ENCODE results near the gene C12orf43. TPM values are rescaled to one million over a fixed set of nuclear protein-coding genes. Genes with fewer than 3 reads are reported as not detected.

Gene C12orf43
- total and polyA plus RNA-seq, 2 of the 4 experiments (the other 2 are of a cell fraction): 12.5 to 13.5 TPM

DNA sequence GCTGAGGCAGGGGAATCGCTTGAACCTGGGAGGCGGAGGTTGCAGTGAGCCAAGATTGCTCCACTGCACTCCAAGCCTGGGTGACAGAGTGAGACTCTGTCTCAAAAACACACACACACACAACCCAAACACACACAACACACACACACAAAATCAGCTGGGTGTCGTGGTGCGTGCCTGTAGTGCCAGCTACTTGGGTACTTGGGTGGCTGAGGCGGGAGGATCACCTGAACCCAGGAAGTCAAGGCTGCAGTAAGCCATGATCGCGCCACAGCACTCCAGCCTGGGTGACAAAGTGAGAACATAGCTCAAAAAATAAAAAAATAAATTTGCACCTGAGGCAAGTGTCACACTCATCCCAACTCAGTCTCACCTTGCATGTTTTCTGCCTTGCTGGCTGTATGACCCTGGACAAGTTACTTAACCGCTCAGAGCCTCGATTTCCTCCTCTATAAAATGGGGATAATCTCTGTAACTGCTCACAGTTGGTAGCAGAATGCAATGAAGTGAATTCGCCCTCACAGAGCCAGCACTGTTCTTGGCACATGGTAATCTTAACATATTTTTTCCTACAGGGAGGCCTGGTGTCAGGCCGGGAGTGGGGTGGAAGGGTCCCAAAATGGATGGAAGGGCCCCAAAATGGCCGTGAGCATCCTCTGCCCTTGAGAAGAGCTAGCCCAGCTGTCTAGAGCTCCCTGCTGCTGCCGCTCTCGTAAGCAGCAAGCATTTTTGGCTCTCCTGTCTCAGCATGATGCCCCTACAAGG, 38.6 kb downstream of the C12orf43 start:
- no peak overlapping the region for H3K27ac ChIP-seq (ENCODE audit: insufficient read depth, low read length)
- H2AK5ac ChIP-seq (ENCODE audit: low read depth, low read length): no peak overlapping the region
- no peak overlapping the region for H2BK15ac ChIP-seq (ENCODE audit: low read depth, low read length)
- BruUV-seq (replicated peaks): no TSS peak
- H4K8ac ChIP-seq (ENCODE audit: low read depth in 2 of 2, low read length in 2 of 2): no peak overlapping the region
- no peaks in the 10 kb centered on the region for H3K4me1 ChIP-seq (ENCODE audit: control insufficient read depth, insufficient read depth, low read length)
- intact Hi-C loops (cut with micrococcal nuclease) (no loop called here), dilution Hi-C loops (cut with HindIII; ENCODE audit: low sequenced_read_pairs, unreplicated experiment) (no loop called here), in situ Hi-C loops (cut with MboI; ENCODE audit: low sequenced_read_pairs) (no loop called here)
- H4K5ac ChIP-seq (ENCODE audit: low read depth, low read length): no peak overlapping the region
- H3K4me2 ChIP-seq (ENCODE audit: low read depth, low read length): no peak overlapping the region
- H4K20me1 ChIP-seq (ENCODE audit: insufficient read depth, low read length): no peaks in the 10 kb centered on the region
- no peak overlapping the region for H3K56ac ChIP-seq (ENCODE audit: extremely low read depth, insufficient read depth, low read length)
- no peaks in the 10 kb centered on the region; the same call in 1 of the 2 replicates for H3K9me3 ChIP-seq (ENCODE audit: control insufficient read depth, insufficient read depth, low read length)
- no peak for DNase-seq
- no peaks in the 10 kb centered on the region for H3K36me3 ChIP-seq (ENCODE audit: control insufficient read depth, insufficient read depth, low read length)
- CTCF ChIA-PET: no interaction called here
- TF ChIP-seq MAFK (IDR thresholded peaks at IDR 0.05; ENCODE audit: low read depth, low read length): no peak
- no peak for TF ChIP-seq POLR2A (IDR thresholded peaks at IDR 0.05; ENCODE audit: low read depth, low read length)
- TF ChIP-seq BHLHE40 (IDR thresholded peaks at IDR 0.05; ENCODE audit: low read depth, low read length): no peak
- TF ChIP-seq MXI1 (IDR thresholded peaks at IDR 0.05; ENCODE audit: borderline replicate concordance, low read depth, low read length): no peak
- TF ChIP-seq RFX5 (IDR thresholded peaks at IDR 0.05; ENCODE audit: low read depth, low read length): no peak
- TF ChIP-seq SMC3 (IDR thresholded peaks at IDR 0.05; ENCODE audit: low read depth, low read length): no peak
- TF ChIP-seq CHD1 (IDR thresholded peaks at IDR 0.05; ENCODE audit: low read depth, low read length): no peak
- TF ChIP-seq NFE2L2 (IDR thresholded peaks at IDR 0.05; ENCODE audit: low read depth, low read length): no peak
- ATAC-seq (ENCODE audit: low read depth): no peak
- H2BK5ac ChIP-seq (ENCODE audit: low read depth, low read length, poor library complexity, severe bottlenecking): no peak overlapping the region
- no peak overlapping the region for H2BK120ac ChIP-seq (ENCODE audit: low read depth, low read length)
- H2BK20ac ChIP-seq (ENCODE audit: low read depth, low read length): no peak overlapping the region
- WGBS, 2 experiments (ENCODE audit: extremely low coverage in 2 of 2, insufficient read length in 1 of 2): 80% methylated on average over 1 of the region's 14 CpGs; no CpG with 5 or more reads in 1 of the 2 experiments
- H3K79me1 ChIP-seq (ENCODE audit: low read depth in 1 of 2, low read length in 2 of 2): no peaks in the 10 kb centered on the region
- H3K9me1 ChIP-seq (ENCODE audit: insufficient read depth, low read length): no peaks in the 10 kb centered on the region
- no peak overlapping the region for H3K23ac ChIP-seq (ENCODE audit: low read depth, low read length)
- peaks cover 2% of the 10 kb centered on the region; the same call in 1 of the 2 replicates for H3K27me3 ChIP-seq (ENCODE audit: control insufficient read depth, insufficient read depth, low read length)
- no peak overlapping the region for H2AK9ac ChIP-seq (replicated peaks; ENCODE audit: low read depth, low read length, poor library complexity)
- H4K91ac ChIP-seq (ENCODE audit: insufficient read depth, low read depth, low read length): no peak overlapping the region
- no peak overlapping the region for H2AFZ ChIP-seq (replicated peaks; ENCODE audit: low read length, poor library complexity)
- H3K9ac ChIP-seq (ENCODE audit: low read depth, low read length): no peak overlapping the region
- H3K14ac ChIP-seq (replicated peaks; ENCODE audit: low read depth, low read length): no peak overlapping the region
- POLR2A ChIA-PET (ENCODE audit: unreplicated experiment): no interaction called here
- H3K18ac ChIP-seq (ENCODE audit: low read depth, low read length): no peak overlapping the region
- H3K4ac ChIP-seq (ENCODE audit: low read depth, low read length): no peak overlapping the region
- no peak overlapping the region for H3K4me3 ChIP-seq (ENCODE audit: insufficient read depth, low read depth, low read length)
